HG03469 (cell line): ENCODE results near the gene CLTCL1.
"Not testable (repeated sequence)": the region's sequence is repeated elsewhere in the genome, so short reads cannot be mapped to it uniquely, and the experiment has no call there.

Experiments used
- ATAC-seq: cut with Tn5 transposase; IDR thresholded peaks from one replicate; pipeline ENCODE4 v1.9.1; 2021; ENCODE audit warnings: mild to moderate bottlenecking, moderate library complexity, moderate number of reproducible peaks; ENCODE audit not compliant: unreplicated experiment

Gene CLTCL1

GRCh38 chr22:19256362-19256761 is 35.2 kb downstream of the CLTCL1 start:
- ATAC-seq: not testable (repeated sequence)

GRCh38 chr22:19253143-19253542 is 38.4 kb downstream of the CLTCL1 start:
- no peak for ATAC-seq

- no peak for ATAC-seq
Observed at GRCh38 chr22:19244600-19245352, 46.7 kb downstream of the CLTCL1 start.

GRCh38 chr22:19242699-19243098 is 48.8 kb downstream of the CLTCL1 start:
- no peak for ATAC-seq

GRCh38 chr22:19241593-19241906 is 50.0 kb downstream of the CLTCL1 start:
- no peak for ATAC-seq

- ATAC-seq: no peak
Observed at GRCh38 chr22:19240813-19241592, 50.5 kb downstream of the CLTCL1 start.

GRCh38 chr22:19239464-19239863 is 52.1 kb downstream of the CLTCL1 start:
- no peak for ATAC-seq

GRCh38 chr22:19238900-19239299 is 52.6 kb downstream of the CLTCL1 start:
- ATAC-seq: no peak

- no peak for ATAC-seq
Observed at GRCh38 chr22:19235874-19236273, 55.6 kb downstream of the CLTCL1 start.

- ATAC-seq: no peak
Observed at GRCh38 chr22:19234126-19234896, 57.2 kb downstream of the CLTCL1 start.

- ATAC-seq: no peak
Observed at GRCh38 chr22:19233189-19233661, 58.3 kb downstream of the CLTCL1 start.

- ATAC-seq: no peak
Observed at GRCh38 chr22:19232623-19233022, 58.9 kb downstream of the CLTCL1 start.

GRCh38 chr22:19231986-19232385 is 59.5 kb downstream of the CLTCL1 start:
- no peak for ATAC-seq

GRCh38 chr22:19229600-19229999 is 61.9 kb downstream of the CLTCL1 start:
- no peak for ATAC-seq

GRCh38 chr22:19228179-19228578 is 63.3 kb downstream of the CLTCL1 start:
- no peak for ATAC-seq

- ATAC-seq: no peak
Observed at GRCh38 chr22:19226428-19226827, 65.1 kb downstream of the CLTCL1 start.

GRCh38 chr22:19225560-19225959 is 66.0 kb downstream of the CLTCL1 start:
- no peak for ATAC-seq

- ATAC-seq: no peak
Observed at GRCh38 chr22:19224985-19225384, 66.5 kb downstream of the CLTCL1 start.

- ATAC-seq: no peak
Observed at GRCh38 chr22:19224557-19224956, 67.0 kb downstream of the CLTCL1 start.

GRCh38 chr22:19223617-19224016 is 67.9 kb downstream of the CLTCL1 start:
- ATAC-seq: no peak

- ATAC-seq: no peak
Observed at GRCh38 chr22:19223110-19223509, 68.4 kb downstream of the CLTCL1 start.
